T-helper 2 cell treated with Interferon-gamma antibody and Interleukin-4, amounts not matched to agents 100 ng/mL and 5 ng/mL, for 36 hours (primary cell): ENCODE results near the gene KIFC3. TPM values are rescaled to one million over a fixed set of nuclear protein-coding genes. Genes with fewer than 3 reads are reported as not detected.

Source experiments
- intact Hi-C: fragments of 100-400 bp; cut with micrococcal nuclease; formaldehyde crosslinking; loops from one replicate; pipeline ENCODE4 v1.15.1; 2023
- total RNA-seq: library from RNA; stranded (reverse); gene quantifications from 2 replicates; pipeline ENCODE4 v1.2.3, GENCODE V29; 2022

KIFC3 gene
- total RNA-seq, 1 donor from 2014 or later: not detected

DNA sequence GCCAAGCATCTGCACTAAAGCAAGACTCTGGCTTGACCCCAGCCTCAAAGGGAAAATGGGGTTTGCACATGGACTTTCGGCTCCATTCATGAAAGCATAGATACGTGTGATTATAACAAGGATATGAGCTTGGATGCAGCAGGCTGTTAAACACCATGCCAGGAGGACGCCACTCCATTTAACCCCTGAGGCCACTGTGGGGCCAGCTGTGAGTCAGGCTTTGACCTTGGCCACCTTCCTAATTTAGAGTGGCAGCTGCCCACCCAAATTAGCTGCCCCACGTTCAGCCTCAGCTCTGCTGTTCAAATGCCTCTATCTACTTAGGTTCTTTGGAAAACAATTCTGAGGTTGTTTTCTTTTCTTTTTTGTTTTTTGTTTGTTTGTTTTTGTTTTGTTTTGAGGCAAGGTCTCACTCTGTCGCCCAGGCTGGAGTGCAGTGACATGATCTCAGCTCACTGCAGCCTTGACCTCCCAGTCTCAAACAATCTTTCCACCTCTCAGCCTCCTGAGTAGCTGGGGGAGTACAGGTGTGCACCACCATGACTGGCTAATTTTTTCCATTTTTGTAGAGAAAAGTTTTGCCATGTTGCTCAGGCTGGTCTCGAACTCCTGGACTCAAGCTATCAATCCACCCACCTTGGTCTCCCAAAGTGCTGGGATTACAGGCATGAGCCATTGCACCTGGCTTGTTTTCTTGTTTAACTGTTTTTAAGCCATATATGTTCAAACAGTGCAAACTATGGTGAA, 23.2 kb upstream of the KIFC3 start:
- intact Hi-C loops: no loop called here

DNA sequence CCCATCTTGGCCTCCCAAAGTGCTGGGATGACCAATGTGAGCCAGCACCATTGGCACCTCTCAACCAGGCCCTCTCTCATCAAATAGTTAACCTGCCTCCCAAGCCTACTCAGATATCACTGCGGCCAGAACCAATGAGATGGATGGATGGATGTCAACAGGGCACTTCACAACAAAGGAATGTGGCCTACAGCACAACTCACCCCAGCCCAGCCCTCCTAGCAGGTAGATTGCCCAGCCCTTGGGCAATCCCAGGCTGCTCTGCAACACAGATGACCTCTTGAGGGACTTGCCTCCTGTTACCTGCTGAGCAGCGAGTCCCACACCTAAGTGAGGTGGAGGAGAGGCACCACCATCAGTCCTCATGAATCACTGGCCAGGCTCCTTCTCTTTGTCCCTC, 22.6 kb upstream of the KIFC3 start:
- intact Hi-C loops: no loop called here

DNA sequence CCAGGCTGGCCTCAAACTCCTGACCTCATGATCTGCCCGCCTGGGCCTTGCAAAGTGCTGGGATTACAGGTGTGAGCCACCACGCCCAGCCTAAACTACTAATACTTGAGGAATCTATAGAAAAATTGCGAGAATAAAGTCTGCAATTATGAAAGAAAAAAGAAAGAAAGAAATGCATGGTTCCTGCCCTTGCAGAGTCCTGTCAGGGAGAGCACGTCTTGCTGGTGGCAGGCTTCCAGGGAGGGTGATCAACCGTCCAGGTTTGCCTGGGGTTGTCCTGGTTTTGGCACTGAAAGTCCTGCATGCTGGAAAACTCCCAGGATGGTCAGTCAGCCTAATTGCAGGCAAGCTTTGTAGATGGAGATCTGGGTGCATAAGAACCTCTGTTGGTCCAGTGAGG, 21.5 kb upstream of the KIFC3 start:
- intact Hi-C loops: no loop called here

DNA sequence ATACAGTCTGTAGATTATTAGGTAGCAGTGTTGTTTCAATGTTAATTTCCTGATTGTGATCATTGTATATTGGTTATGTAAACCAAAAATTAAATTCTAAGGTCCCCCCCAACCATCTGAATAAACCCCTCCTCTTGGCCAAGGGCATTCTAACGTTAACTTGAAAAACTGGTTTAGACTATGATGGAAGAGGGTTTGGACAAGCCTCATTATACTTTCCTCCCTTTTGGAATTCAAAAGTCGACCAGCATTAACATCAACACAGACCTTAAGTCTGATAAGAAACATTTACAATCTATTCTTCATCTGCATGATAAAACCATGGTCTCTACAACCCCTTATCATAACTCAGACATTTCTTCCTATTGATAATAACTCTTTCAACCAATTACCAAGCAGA, 20.6 kb upstream of the KIFC3 start:
- intact Hi-C loops: no loop called here

DNA sequence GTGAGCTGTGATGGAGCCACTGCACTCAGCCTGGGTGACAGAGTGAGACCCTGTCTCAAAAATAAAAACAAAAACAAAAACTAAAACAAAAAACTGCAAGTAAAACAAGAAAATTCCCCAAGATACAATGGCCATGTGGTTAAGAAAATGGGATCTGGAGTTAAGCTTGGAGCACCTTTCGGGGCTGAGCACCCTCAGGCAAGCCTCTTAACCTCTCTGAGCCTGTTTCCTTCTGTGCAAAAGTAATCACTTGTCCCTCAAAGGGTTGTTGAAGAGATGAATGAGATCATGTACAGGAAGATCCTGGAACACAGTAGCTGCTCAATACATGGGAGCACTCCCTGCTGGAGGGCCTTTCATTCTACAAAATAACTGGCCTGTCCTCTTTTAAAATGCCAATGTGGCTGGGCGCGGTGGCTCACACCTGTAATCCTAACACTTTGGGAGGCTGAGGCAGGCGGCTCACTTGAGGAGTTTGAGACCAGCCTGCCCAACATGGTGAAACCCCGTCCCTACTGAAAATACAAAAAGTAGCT, 19.8 kb upstream of the KIFC3 start:
- intact Hi-C loops: no loop called here

DNA sequence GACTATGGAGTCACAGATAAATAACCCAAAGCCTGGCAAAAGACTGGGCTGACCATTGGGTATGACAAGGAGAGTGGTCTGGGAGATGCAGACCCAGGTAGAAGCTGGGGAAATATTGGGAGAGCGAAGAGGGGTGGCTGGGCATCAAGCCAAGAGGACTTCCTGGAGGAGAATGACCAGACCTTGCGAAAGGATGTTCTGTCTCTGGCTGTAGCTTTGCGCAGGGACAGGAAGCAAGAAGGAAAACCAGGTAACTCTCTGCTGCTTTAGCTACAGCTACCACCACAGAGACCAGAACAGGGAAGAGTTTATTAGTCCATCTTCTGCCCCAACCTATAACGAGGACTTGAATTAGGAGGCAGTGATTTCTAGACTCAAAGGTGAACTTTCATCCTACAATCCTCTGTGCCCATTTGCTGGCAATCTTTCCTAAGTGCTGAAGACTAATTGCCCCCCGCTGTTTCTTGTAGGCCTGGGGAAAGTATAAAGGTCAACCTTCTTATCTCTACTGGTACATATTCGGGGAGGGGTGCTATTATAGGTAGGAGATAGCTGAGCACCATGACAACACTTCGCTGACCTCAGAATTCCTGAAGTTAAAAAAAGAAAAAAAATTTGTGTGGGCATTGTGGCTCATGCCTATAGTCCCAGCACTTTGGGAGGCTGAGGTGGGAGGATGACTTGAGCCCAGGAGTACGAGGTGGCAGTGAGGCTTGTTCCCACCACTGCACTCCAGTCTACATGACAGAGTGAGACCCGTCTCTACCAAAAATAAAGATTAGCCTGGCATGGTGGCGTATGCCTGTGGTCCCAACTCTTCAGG, 19.1 kb upstream of the KIFC3 start:
- intact Hi-C loops: no loop called here

DNA sequence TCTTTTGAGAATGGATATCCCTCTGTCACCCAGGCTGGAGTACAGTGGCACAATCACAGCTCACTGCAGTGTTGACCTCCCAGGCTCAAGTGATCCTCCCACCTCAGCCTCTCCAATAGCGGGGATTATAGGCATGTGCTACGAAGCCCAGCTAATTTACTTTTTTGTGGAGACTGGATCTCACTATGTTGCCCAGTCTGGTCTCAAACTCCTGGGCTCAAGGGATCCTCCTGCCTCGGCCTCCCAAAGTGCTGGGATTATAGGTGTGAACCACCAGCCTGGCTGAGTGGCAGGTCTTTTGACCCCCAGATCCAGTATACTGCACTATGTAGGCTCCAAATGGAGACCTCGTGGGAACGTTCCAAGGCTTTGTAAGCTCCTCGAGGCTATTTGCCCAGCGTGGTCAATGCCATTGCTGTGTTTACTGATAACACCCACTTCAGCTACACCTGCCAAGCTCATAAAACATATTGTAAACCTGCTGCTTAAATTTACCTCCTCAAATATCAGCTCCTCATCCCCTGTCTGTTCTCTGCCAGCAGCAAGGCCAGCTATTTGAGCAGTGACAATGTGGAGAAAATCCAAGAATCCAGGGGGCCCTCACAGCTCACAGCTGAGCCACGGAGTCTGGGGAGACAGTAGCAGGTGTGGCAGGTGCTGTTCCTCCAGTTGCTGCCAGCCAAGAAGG, 16.2 kb upstream of the KIFC3 start:
- intact Hi-C loops: loop anchor here (10.0 kb wide), 1 partner anchor 306 kb away; the partner anchor contains the start of gene CFAP20

DNA sequence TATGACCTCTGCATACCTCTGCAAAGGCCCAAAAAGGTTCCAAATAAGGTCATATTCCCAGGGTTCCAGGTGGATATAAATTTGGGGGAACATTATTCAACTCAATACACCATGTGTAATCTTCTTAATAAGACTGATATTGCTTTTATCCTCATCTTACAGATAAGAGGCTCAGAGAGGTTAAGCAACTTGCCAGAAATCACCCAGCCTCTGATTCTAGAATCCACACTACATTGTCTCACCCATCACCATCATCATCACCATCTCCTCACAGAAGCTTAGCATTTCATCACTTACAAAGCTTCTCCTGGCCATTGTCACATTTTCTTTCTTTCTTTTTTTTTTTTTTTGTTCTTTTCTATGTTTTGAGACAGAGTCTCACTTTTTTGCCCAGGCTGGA, 15.4 kb upstream of the KIFC3 start:
- intact Hi-C loops: loop anchor here (10.0 kb wide), 1 partner anchor 307 kb away; the partner anchor contains the start of gene CFAP20

DNA sequence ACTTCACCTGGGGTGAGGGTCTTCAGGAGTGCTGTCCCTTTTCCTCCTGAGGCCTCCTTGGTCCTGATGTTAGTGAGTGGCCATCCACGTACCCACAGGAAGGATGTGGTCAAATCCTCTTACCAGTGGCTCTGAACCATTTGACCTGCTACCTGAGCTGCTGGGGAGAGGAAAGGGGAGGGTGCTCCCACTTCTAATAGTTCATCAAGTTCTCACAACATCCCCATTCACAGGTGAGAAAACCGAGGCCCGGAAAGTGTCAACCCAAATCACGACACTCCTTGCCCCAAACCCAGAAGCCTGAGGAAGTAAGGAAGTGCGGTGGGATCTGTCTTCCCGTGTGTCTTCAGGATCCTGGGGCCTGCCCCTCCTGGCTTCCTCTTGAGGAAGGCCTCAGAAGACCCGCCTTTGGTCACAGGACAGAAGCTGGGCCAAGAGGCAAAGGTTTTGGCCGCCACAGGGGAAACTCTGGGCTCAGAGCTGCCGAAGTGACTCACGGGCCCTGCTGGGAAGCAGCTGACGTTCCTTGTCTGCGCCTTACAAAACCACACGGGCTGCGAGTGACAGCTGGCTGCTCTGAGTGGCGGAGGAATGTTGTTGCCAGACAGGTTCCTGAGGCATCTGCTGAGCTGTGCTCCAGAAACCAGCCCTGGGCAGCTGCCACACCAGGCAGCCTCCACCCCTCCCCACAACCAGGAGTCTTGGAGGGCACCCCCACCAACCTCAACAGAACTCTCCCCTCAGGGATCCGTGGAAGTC, 13.9 kb upstream of the KIFC3 start:
- intact Hi-C loops: loop anchor here (10.0 kb wide), 1 partner anchor 309 kb away; the partner anchor contains the start of gene CFAP20

DNA sequence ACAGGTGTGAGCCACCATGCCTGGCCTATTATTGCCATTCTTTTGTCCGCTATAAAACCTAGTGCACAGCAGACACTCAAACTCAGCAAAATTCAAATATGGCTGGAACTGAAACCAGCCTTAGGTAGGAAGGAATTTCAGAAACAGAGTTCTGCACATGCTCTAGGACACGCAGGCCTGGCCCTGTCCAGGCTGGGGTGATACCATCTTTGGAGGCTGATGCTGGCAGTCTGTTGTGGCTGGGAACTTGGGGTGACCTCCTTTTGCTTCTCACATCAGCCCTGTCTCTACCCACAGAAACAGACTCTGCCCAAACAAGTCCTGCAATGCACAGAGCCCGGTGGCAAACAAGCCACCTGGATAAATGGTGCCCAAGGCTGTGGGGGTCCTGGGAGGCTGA, 12.6 kb upstream of the KIFC3 start:
- intact Hi-C loops: loop anchor here (5.0 to 10.0 kb wide), 2 partner anchors 58 to 310 kb away; partner anchors contain the start of gene CFAP20

DNA sequence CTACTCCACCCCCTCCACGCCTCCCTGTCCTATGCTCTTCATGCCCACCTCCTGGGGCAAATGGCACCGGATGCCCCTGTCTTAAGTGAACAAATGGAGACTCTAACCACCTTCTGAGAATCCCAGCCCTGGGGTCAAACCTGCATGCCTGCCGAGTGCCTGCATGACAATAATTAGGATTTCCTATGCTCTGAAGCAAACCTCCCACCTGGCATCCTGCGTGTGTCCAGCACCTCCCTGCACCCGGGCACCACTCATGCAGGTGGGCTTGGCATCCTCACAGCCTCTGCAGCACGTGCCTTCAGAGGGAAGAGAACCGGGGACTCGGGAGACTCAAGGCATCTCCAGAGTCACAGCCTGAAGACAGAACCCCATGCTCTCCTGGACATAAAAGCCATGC, 11.2 kb upstream of the KIFC3 start:
- intact Hi-C loops: loop anchor here (5.0 to 10.0 kb wide), 2 partner anchors 56 to 311 kb away; partner anchors contain the start of gene CFAP20

DNA sequence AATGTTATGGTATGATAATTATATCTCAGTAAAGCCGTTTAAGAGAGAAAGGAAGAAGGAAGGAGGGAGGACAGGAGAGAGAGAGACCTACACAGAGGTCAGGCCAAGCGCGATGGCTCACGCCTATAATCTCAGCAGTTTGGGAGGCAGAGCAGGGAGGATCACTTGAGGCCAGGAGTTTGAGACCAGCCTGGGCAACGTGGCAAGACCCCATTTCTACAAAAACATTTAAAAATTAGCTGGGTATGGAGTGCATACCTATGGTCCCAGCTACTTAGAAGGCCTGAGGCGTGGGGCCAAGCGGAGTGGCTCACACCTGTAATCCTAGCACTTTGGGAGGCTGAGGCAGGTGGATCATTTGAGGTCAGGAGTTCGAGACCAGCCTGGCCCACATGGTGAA, 9.0 kb upstream of the KIFC3 start:
- intact Hi-C loops: loop anchor here (2.0 to 10.0 kb wide), 3 partner anchors 54 to 313 kb away; partner anchors contain the start of gene CFAP20

DNA sequence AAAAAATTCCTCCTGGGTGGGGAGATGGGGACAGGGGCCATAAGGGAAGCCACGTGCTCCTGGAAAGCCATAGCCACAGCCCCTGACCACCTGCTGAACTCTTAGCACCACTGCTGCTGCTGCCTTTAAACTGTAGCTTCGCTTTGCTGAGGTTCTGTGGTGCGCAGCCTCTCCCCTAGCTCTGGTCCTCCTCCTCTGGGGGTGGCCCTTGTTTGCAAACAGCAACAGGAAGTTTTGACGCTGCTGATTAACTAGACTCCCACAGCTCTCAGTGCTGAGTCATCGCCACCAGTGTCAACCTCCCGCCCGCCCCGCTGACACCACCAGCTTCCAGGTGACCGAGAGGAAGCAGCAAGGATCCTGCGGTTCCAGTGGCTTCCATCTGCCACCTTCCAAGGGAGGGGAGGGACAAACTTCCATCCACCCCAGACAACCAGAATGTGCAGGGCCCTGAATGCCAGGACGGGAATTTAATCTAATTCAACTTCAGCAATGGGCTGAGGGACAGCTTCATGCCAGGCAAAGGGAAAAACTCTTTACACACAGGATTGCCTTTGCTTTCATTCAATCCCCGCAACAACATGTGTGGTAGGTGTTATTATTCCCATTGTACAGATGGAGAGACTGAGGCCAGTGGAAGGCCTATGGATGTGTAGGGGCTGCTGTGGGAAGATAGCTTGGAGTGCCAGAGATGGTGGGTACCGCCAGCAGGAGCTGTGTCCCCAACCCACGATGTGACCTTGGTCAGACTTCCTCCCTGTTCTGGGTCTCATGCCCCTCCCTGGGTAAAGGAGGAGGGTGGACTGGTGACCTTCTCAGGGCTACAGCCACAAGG, 8.1 kb upstream of the KIFC3 start:
- intact Hi-C loops: loop anchor here (1.0 to 10.0 kb wide), 4 partner anchors 53 to 314 kb away; partner anchors contain the start of genes CFAP20 and KATNB1

DNA sequence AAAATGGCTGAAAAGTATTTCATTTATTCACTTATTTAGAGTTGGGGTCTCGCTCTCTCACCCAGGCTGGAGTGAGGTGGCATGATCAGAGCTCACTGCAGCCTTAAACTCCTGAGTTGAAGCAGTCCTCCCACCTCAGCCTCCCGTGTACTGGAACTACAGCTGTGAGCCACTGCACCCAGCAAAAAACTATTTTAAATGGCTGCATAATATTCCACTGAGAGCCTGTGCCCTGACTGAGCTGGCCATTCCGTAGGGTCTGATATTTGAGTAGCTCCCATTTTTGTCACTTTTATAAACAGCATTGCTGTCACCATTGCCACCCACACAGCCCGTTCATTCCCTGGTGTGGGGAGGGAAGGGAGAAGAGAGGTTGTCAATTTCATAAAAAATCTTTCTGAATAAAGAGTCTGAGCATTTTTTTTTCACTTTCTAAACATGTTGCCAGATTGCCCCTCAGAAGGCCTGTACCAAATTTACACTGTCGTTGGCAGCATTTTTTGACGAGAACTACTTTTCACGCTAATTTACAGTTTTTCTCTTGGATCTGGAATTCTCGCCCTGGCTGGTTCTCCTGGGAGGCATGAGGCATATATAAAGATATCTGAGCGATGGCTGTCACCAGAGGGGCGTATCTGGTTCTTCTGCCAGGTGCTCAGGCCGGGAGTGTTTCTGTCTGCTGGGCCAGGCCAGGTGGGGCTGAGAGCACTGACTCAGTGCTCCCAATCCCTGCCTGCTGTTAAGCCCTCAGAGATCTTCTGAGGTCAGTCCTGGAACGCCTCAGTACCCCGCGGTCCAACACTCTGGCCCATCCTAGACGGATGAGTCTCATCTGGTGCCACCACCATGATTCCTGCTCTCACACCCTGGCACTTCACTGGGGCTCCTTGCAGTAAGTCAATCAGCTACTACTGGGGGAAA, 7.2 kb upstream of the KIFC3 start:
- intact Hi-C loops: loop anchor here (1.0 to 10.0 kb wide), 4 partner anchors 52 to 315 kb away; partner anchors contain the start of genes CFAP20 and KATNB1

DNA sequence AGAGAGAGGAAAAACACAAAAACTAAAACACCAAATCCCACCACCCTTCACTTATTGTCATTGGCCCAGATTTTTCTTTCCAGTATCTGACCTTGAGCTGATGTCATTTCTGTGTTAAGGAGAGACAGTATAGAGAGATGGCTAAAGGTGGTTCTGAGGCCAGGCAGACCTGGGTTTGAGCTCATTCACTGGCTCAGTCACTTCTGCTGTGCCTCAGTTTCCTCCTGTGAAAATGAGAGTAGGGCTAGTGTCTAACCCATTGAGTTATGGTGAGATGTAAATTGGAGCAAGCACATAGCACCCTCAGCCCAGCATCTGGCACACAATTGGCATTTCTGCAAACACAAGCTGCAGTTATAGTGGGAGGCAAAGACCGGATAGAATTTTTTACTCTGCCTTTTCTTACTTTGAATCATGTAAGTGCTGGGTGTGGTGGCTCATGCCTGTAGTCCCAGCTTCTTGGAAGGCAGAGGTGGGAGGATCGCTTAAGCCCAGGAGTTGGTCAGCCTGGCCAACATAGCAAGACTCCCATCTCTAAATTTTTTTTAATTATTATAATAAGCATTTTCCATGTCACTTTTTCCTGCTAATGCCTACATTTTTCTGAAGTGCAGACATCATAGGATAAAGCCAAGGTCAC, 6.4 kb upstream of the KIFC3 start:
- intact Hi-C loops: no loop called here

DNA sequence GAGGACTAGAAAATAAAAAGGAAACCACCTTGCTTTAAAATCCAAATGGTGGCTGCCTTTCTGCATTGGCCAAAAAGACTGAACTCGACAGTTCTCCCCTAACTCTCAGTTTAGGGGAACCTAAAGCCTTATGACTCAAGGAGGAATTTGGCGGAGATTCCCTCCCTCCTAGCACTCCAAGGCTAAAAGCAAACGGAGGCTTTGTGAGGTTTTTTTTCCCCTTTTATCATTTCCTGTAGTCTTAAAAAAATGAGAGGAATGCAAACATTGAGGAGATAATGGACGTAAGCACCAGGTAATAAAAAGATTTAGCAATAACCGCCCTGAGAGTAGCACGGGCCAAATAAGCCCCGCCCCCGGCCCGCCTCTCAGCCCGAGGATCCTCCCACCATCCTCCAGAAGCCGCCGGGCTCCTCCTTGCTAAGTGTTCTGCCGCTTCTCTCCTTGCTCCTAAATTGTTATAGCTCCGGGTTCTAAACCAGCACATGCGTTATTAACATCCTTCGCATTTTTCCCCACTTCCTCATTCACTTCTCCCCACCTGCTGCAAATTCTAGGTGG, 5.8 kb upstream of the KIFC3 start:
- intact Hi-C loops: no loop called here

DNA sequence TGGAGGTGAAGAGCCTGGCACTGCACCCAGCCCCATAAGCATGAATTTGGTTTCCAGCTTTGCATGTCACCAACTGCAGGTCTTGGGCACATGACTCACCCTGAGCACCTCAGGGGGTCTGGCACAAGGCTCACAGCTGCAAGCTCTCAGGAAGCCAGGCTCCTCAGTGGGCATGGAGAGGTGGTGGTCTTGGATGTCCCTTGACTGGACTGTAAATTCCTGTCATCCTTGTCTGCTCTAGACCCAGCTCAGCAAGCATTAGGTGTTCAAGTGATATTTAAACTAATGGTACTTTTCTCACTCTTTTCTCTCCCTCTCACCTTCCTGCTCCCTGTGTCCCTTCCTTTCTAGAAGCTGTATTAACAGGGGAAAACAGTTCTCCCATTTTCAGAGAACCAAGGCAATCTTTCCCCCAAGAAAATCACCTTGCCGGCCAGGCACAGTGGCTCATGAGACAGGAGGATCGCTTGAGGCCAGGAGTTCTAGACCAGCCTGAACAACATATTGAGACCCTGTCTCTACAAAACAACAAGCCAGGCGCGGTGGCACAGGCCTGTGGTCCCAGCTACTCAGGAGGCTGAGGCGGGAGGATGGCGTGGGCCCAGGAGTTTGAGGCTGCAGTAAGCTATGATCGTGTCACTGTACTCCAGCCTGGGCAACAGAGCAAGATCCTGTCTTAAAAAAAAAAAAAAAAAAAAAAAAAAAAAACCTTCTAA, 5.1 kb upstream of the KIFC3 start:
- intact Hi-C loops: no loop called here
